CD4-positive, alpha-beta T cell treated with Interferon alpha-2 for 1 hour (primary cell): ENCODE results near the gene CUL2.
"Not testable (repeated sequence)": the region's sequence is repeated elsewhere in the genome, so short reads cannot be mapped to it uniquely, and the experiment has no call there.

Source experiments
- DNase-seq, 2 donors: peaks; one replicate each; pipeline ENCODE4 v3.0.0-alpha.2; 2020 to 2022

CUL2 gene

DNA sequence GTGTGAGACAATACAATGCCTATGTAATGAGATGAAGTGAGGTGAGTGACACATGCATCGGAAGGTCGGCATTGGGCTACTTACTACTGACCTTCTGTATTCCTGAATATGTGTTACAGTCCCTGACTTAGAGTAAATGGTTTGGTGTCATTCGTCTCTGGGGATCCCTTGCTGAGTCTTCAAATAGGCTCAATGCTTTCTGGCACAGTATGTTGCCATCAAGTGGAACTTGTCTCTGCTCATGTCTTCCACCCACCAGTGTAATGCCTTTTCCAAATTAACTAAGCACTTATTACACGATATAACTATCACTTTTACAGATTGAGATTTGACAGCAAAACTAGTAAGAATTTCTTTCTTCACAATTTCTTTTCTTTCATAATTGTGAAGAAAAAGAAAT is 10.9 kb downstream of the CUL2 start:
- no peak for DNase-seq

DNA sequence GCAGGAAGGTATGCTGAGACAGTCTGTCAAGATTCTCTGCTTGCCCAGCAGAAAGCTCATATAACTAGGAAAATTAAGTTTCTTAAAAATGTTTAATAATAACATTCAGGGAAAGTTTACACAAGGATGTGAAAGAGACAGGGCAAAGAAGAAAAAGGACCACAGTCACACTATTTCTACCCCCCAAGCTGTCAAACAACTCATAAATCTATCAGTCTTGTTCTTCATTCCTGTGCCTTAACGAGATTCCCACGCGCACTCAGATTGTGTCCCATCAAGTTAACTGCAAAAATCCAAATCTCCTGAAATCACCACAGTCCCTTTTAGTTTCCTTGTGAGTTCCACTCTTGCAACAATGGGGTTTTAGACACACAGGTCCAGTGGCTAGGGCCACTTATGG is 14.9 kb downstream of the CUL2 start:
- no peak for DNase-seq

DNA sequence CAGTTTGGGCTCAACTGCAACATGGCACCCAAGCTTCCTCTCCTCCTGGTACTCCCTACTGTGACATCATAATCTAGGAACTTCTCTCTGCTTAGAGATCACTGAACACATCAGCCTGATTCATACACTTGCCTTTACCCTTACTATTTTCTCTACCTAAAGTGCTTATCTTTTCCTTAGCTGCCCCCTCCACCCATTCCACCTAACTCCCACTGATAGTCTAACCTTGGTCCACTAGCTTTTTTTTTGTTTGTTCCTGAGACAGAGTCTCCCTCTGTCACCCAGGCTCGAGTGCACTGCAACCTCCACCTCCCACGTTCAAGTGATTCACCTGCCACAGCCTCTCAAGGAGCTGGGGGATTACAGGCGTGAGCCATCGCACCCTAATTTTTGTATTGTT is 15.9 kb downstream of the CUL2 start:
- DNase-seq, result no peak

DNA sequence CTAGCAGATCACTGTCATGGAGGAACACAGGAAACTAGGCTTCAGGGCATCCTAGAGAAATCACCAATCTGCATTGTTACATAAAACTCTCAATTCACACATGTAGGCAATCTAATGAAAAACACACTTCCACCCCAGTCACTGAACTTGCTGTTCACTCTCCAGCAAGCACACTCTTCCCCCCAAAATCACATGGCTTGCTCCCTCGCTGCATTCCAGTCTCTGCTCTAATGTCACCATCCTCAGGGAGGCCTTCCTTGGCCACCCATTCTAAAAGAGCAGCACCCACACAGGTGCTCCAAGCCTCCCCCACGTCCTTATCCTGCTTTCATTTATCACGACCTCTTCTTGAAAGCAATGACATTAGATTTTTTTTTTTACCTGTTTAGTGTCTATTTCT is 19.6 kb downstream of the CUL2 start:
- no peak for DNase-seq

DNA sequence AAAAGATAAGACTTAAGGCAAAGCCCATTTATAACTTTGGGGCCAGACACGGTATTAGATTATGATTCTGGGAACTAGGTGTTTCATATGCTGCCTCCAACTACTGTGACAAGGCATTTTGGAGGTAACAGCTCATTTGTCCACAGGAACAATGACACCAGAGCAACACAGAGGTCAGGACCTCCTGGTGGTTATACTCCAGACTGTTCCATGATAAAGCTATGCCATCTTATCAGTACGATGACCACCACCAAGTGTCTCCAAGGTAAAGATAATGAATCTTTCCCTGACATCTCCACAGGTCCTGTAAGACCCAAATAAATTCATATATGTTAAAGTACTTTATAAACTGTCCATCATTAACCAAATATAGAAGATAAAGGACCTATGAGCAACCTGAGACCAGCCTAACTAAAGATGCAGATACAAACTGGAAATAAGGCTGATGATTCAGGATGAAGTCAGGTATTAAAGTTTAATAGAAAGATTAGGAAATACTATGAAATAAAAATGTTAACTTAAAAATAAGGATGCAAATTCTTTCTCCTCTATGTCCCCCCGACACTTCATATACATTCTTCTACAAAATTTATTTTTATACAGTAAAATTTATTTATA is 26.2 kb downstream of the CUL2 start:
- no peak for DNase-seq

DNA sequence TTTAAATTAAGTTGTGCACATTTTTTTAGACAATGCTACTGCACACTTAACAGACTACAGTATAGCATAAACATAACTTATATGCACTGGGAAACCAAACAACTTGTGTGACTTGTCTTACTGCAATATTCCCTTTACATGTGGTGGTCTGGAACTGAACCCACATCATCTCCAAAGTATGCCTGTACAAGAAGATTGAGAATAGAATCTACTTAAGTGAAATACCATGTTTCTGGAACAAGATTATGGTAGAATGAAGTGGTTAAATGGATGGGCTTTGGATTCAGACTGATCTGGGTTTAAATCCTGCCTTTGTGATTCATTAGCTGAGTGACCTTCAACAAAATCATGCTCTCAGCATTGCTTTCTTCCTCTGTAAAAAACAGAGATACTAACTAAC is 30.7 kb downstream of the CUL2 start:
- DNase-seq, result no peak

DNA sequence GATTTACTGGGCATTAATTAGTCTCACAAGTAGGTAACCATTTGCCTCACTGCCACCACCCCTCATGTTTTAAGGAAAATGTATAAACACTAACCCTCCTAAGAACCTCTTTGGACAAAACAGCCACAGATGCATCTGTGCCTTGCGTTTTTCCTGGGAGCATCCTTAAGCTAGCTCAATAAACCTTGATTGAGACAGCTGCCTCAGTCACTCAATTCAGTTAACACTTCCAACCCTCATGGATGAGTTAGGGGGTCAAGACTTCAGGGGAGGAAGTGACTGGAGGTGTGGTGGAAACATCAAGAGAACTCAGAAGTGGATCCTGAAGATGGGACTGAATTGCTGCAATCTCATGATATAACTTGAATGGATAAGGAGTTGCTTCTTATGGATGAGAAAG is 31.5 kb downstream of the CUL2 start:
- no peak for DNase-seq

DNA sequence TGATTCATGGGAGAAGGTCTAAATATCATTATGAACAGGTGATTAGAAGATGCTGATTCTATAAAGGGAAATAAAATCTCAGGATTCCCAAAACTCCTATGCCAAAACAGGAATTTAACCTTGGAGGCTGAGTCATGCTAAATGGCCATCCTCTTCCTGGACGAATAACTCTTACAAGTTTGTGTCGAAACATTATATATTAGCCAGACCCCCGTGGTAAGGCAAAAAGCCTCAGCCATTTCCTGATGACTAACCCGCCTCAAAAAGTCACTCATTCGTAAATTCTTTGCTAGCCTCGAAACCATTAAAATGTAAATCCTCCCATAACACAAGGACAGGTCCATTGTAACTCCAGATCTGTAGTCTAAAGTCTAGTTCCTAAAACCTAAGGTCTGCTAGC is 32.0 kb downstream of the CUL2 start:
- no peak for DNase-seq

DNA sequence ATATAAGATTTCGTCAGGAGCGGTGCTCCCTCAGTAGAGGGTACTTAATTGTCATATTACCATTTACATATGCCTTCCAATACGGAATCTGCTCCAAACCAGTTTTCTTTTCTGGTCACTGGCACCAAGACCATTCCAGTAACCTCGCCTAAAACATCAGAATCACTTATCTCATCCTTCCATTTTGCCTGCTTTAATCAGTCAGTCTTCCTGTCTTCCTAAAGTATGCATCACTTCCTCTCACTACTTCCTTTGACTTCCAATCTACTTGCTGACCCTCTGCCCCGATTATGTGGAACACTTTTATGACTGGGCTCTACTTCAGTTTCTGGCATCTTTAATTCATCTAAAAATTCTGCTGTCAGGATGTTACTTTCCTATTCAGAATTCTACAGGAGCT is 33.5 kb downstream of the CUL2 start:
- DNase-seq, result no peak

DNA sequence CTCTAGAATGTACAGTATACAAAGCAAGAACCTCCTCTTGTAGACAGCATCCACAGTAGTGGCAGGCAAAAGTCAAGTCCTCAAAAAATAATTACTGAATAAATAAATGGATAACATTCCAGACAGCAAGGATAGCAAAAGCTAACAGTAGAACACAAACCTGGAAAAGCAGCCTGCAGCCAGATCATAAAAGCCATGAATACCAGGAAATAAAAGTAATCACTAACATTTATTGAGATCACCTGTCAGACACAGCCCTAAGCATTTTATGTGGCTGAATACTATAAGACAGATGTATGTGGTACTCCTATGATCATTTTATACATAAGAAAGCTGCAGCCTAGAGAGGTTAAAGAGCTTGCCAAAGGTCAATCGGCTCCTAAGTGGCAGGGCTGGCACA is 34.0 kb downstream of the CUL2 start:
- no peak for DNase-seq

DNA sequence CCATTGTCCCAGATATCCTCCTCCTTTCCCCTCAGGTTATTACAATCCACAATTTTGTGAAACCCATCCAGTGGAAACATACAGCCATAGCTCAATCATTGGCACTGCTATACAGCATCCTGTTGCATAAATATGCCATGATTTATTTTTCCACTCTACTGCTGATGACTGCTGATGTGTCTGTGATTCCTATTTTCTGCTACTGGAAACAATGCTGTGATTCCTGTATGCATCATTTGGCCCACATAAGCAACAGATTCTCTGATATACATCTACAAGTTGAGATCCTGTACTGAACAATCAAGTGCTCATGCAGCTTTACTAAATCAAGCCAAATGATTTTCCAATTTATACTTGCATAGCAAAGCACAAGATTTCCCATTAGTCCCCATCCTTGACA is 39.6 kb downstream of the CUL2 start:
- no peak for DNase-seq

DNA sequence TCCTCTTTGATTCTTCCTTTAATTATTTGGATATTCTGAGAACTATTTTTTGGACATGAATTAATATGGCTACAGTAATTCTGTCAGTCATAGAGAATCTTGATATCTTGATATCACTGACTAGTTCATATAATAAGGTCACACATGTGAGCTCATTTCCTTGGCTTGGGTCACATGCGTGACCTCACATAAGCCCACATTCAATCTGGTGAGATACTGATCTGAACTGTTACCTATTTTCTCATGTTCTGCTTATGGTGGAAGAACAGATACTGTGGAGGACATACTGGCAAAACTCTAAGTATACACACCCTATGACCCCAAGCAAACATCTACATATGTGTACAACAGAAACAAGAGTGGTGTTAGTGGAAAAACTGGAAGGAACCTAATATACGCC is 44.1 kb downstream of the CUL2 start:
- no peak for DNase-seq

DNA sequence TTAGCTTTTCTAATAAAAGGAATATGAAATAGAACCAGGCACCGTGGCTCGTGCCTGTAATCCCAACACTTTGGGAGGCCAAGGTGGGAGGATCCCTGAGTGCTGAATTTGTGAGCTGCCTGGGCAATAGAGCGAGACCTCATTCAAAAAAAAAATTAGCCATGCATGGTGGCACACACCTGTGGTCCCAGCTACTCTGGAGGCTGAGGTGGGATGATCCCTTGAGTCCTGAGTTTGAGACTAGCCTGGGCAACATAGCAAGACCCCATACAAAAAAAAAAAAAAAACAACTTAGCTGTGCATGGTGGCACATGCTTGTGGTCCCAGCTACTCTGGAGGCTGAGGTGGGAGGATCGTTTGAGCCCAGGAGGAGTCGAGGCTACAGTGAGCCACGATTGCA is 44.9 kb downstream of the CUL2 start:
- DNase-seq, result not testable (repeated sequence)

DNA sequence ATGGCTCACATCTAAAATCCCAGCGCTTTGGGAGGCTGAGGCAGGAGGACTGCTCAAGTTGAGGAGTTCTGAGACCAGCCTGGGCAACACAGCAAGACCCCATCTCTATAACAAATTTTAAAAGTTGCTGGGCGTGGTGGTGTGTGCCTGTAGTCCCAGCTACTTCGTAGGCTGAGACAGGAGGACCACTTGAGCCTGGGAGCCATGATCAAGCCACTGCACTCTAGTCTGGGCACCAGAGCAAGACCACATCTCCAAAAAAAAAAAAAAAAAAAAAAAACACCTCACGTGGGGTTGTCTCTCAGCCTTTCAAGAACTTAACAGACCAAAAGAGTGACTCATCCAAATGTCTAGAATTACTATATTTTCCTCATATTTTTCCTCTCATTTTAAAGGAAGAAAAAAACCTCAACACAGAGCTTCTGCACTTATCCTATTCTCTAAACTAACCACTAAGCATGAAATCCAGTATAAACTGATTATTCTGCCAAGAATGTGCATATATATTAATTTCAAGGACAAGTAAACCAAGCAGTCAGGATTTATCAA is 46.3 kb downstream of the CUL2 start:
- no peak for DNase-seq

DNA sequence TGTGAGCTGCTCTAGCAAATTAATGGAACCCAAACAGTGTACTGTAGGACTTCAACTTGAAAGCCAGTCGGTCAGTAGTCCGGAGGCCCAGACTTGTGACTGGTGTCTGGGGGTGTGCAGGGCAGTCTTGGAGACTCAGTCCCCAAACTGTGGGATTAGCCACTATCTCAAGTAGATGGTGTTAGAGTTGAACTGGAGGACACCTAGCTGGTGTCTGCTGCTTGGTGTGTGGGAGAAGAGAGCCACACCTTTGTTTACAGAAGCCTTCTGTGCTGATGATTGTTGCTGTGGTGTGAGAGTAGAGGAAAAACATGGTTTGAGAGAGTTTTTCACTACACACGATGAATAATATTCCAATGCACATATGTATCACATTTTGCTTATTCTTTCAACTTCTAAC is 47.4 kb downstream of the CUL2 start:
- no peak for DNase-seq

DNA sequence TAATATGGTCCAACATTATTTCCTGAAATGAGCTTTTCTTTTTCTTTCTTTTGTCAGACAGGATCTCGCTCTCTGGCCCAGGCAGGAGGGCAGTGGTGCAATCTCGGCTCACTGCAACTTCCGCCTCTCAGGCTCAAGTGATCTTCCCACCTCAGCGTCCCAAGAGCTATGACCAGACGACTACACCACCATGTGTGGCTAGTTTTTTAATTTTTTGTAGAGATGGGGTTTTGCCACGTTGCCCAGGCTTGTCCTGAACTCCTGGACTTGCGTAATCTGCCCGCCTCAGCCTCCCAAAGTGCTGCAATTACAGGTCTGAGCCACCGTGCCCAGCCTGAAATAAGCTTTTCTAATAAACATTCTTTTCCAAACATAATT is 48.6 kb downstream of the CUL2 start:
- no peak for DNase-seq

DNA sequence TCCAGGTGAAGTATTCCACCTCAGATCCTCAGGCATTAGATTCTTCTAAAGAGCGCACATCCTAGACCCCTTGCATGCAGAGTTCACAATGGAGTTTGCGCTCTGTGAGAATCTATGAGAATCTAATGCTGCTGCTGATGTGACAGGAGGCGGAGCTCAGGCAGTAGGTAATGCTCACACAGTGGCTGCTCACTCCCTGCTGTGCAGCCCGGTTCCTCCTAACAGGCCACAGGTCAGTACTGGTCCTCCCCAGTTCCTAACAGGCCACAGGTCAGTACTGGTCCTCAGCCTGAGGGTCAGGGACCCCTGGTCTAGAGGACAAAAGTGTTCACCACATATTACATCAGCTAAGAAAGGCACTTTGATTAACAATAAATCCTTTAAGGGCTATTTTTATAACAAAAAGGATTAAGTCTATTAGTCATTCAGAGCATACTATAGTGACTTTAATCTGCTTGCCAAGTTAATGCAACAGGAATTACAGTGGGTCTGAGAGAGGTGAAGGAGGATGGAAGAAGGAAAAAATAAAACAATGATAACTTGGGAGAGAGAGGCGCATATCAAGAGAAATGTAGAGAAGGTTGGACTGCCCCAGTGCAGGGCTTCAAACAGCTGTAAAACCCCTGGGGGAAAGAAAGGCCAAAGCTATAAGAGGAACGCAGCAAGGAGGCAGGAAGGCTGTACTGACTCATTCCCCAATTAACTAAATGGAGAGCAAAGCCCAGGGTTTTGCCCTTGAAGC is 49.2 kb downstream of the CUL2 start:
- no peak for DNase-seq

DNA sequence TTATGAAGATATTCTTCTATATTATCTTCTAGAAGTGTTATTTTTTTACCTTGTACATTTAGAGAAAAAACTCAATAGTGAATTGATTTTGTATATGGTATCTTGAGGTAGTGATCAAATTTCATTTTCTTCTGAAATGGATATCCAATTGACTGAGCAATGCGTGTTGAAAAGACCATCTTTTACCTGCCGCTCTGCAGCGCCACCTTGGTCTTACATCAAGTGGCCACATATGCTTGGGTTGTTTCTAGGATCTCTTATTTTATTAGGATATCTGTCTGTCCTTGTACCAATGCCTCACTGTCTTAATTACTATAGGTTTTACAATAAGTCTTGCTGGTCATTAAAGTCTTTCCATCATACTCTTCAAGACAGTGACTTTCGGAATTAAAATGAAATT is 53.0 kb downstream of the CUL2 start:
- no peak for DNase-seq

DNA sequence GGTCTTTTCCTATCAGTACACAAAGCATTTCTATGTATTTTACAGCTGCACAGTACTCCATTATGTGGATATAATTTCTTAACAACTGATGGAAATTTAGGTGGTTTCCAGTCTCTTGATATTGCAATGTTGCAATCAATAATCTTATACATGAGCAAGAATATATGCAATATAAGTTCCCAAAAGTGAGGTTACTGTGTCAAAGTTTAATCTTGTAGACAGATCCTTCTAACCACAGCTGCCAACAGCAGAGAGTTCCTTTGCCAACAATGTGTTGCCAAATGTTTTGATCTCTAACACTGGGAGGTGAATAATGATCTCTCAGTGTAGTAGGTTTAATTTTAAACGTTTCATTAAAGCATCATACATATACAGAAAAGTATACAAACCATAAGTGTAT is 54.5 kb downstream of the CUL2 start:
- no peak for DNase-seq

DNA sequence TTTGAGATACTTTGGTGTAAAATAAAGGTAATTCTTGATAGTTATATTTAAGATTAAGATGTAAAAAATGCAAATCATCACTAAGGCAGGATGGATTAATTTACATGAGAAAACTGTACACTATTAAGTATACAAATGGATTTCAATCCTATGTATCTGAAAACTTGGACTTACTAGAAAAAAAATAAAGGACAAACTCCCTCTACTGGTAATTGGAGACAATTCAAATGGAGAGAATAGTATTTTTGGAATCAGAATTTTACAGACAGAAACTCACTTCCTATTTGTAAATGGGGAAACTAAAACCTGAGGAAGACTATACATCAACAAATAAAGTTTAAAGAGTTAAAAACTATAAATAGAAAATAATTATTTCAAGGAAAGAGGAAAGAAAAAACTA is 62.6 kb downstream of the CUL2 start:
- no peak for DNase-seq

DNA sequence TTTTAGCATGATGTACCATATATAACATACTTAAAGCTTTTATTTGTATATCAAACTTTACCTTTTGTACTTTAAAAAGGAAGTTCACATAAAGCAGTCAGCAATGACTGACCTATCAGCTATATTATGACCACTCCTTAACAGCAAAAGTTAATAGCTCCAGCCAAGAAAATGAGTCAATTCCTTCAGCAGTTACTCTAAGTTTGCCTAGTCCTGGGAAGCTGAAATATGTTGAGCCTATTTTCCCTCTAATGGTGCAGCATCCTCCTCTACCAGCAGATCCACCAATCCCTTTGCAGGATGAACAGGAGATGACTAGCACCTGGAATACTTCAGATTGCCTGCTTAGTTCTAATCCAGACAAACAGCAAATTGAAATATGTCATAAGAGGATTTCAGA is 64.2 kb downstream of the CUL2 start:
- DNase-seq, result no peak

DNA sequence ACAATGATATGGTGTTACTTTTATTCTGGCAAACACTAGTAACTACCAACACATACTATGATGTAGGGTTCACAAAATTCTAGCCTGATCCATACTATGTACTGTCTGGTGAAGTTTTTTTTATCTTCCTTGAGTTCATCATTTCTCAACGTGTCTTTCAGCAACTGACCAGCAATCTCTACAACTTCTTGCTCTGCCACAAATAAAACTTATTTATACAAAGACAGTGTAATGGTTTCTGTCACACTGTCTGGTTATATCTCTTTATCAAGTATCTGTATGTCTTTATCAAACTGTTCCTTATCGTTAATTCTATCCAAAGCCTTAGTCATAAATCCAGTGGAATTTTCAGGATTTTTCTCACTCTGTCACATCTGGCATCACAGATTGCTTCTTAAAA is 69.7 kb downstream of the CUL2 start:
- no peak for DNase-seq

DNA sequence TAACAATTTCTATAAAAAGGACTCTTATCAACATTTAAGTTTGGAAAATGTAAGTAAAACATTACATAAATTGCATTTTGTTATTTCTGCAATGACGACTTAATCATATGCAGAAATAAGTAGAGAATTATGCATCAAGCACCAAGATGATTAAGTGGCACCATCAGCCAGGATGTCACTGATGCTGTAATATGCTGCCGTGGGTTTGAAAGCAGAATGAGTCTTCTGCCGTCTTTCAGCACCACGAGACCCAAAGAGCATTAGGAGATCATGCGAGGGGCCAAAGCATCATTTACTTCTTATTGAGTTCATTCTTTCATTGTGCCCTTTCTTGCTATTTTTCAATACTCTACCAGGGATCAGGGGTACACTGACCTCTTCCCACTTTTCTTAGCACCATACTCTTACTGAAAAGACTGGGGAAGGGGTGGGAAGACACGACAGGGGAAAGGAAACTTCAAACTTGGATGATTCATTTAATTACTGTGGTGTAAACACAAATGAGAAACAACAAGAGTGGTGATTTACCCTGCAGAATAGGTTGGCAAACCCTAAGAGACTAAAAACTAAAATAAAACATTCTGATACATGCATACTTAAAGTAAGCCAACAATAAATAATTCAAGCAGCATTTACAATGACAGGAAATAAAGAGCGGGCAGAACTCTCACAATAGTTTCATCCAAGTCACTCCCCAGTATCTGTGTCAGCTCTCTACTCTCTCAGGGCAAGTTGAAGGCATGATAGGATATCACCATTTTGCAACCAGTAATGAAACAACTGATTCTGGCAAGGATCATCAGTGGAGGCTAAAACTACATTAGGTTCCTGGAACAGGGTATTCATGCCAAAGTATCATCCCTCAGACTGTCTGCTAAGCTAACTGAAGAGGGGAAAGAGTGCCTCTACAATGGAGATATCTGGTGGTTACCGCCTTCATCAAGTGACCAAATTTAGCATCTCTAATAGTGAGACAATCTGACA is 70.8 kb downstream of the CUL2 start:
- DNase-seq, result no peak

DNA sequence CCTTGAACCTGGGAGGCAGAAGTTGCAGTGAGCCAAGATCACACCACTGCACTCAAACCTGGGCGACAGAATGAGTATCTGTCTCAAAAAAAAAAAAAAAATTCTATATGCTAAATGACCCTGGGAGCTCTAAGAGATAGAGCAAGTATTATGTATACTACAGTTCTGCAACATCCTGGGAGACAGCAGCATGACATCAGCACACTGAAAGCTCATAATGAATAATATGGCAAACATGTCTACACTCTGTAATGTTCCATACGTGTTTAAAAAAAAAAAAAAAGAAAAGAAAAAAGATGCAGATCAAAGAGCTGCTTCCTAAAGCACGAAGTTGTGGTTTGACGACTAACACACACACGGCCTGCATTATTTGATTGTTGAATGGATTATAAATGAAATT is 72.5 kb downstream of the CUL2 start:
- no peak for DNase-seq
